ENCODE data around the gene SRSF1.

Gene SRSF1

GRCh38 chr17:57982452-57983170 lies 24.4 kb downstream of the SRSF1 start:
- Histone ChIP-seq H3K4me3 (ENCODE audit: low read depth, low read length) (no peak overlapping the region), H3K9me3 (ENCODE audit: insufficient read depth, low read depth, low read length) (no peaks in the 10 kb centered on the region), H3K4me2 (ENCODE audit: low read length) (no peak overlapping the region), H2BK5ac (ENCODE audit: low read depth, low read length, poor library complexity) (no peak overlapping the region), H3K79me1 (ENCODE audit: low read length) (peaks cover 8% of the 10 kb centered on the region), H3K36me3 (ENCODE audit: control insufficient read depth in 1 of 2, insufficient read depth in 2 of 2, low read length in 2 of 2) (peaks cover 16% of the 10 kb centered on the region in 2 experiments), H2BK12ac (ENCODE audit: low read length) (no peak overlapping the region), H4K8ac (ENCODE audit: low read depth, low read length) (no peak overlapping the region), H3K14ac (ENCODE audit: low read length) (no peak overlapping the region), H2AK5ac (ENCODE audit: low read length) (no peak overlapping the region), H3K18ac (ENCODE audit: low read length) (no peak overlapping the region), H4K91ac (ENCODE audit: low read depth, low read length) (no peak overlapping the region), H2BK120ac (ENCODE audit: insufficient read depth, low read length, poor library complexity) (no peak overlapping the region), H3K27ac (ENCODE audit: low read depth, low read length) (no peak overlapping the region), H3K4ac (ENCODE audit: low read depth, low read length) (no peak overlapping the region), H3K23ac (ENCODE audit: low read length) (no peak overlapping the region), H3K79me2 (ENCODE audit: control insufficient read depth, insufficient read depth, low read length, poor library complexity) (peaks cover 8% of the 10 kb centered on the region), H4K12ac (ENCODE audit: low read depth, low read length) (no peak overlapping the region), H2AFZ (ENCODE audit: insufficient read depth, low read length, poor library complexity) (no peak overlapping the region), H3K27me3 (ENCODE audit: insufficient read depth, low read length) (no peaks in the 10 kb centered on the region), H3K4me1 (ENCODE audit: control insufficient read depth in 1 of 2, insufficient read depth in 2 of 2, low read length in 2 of 2) (no peaks in the 10 kb centered on the region), H3K9ac (ENCODE audit: low read length) (no peak overlapping the region)
- no CpG with 5 or more reads among the region's 14 CpGs for WGBS (ENCODE audit: extremely low coverage, insufficient coverage, insufficient read length)
- no peak for DNase-seq

GRCh38 chr17:57980522-57980921 lies 26.5 kb downstream of the SRSF1 start:
- Histone ChIP-seq H3K4me1 (ENCODE audit: control insufficient read depth in 1 of 2, insufficient read depth in 2 of 2, low read length in 2 of 2) (no peaks in the 10 kb centered on the region), H3K79me2 (ENCODE audit: control insufficient read depth, insufficient read depth, low read length, poor library complexity) (no peaks in the 10 kb centered on the region), H3K4ac (ENCODE audit: low read depth, low read length) (no peak overlapping the region), H3K79me1 (ENCODE audit: low read length) (no peaks in the 10 kb centered on the region), H3K9me3 (ENCODE audit: insufficient read depth, low read depth, low read length) (no peaks in the 10 kb centered on the region), H3K14ac (ENCODE audit: low read length) (no peak overlapping the region), H3K9ac (ENCODE audit: low read length) (no peak overlapping the region), H3K23ac (ENCODE audit: low read length) (no peak overlapping the region), H2BK120ac (ENCODE audit: insufficient read depth, low read length, poor library complexity) (no peak overlapping the region), H2BK12ac (ENCODE audit: low read length) (no peak overlapping the region), H4K12ac (ENCODE audit: low read depth, low read length) (no peak overlapping the region), H3K27me3 (ENCODE audit: insufficient read depth, low read length) (no peaks in the 10 kb centered on the region), H4K8ac (ENCODE audit: low read depth, low read length) (no peak overlapping the region), H2BK5ac (ENCODE audit: low read depth, low read length, poor library complexity) (no peak overlapping the region), H3K4me2 (ENCODE audit: low read length) (no peak overlapping the region), H3K18ac (ENCODE audit: low read length) (no peak overlapping the region), H3K27ac (ENCODE audit: low read depth, low read length) (no peak overlapping the region), H4K91ac (ENCODE audit: low read depth, low read length) (no peak overlapping the region), H3K4me3 (ENCODE audit: low read depth, low read length) (no peak overlapping the region), H3K36me3 (ENCODE audit: control insufficient read depth in 1 of 2, insufficient read depth in 2 of 2, low read length in 2 of 2) (peaks cover 26 to 28% of the 10 kb centered on the region in 2 experiments), H2AFZ (ENCODE audit: insufficient read depth, low read length, poor library complexity) (no peak overlapping the region), H2AK5ac (ENCODE audit: low read length) (no peak overlapping the region)
- WGBS (ENCODE audit: extremely low coverage, insufficient coverage, insufficient read length) = no CpG with 5 or more reads among the region's 4 CpGs
- DNase-seq = no peak

GRCh38 chr17:57979076-57979475 lies 28.0 kb downstream of the SRSF1 start:
- Histone ChIP-seq H3K14ac (ENCODE audit: low read length) (no peak overlapping the region), H3K9me3 (ENCODE audit: insufficient read depth, low read depth, low read length) (no peaks in the 10 kb centered on the region), H3K4me1 (ENCODE audit: control insufficient read depth in 1 of 2, insufficient read depth in 2 of 2, low read length in 2 of 2) (no peaks in the 10 kb centered on the region), H3K79me1 (ENCODE audit: low read length) (no peaks in the 10 kb centered on the region), H4K8ac (ENCODE audit: low read depth, low read length) (no peak overlapping the region), H4K12ac (ENCODE audit: low read depth, low read length) (no peak overlapping the region), H3K9ac (ENCODE audit: low read length) (no peak overlapping the region), H3K4ac (ENCODE audit: low read depth, low read length) (no peak overlapping the region), H3K27ac (ENCODE audit: low read depth, low read length) (no peak overlapping the region), H2BK5ac (ENCODE audit: low read depth, low read length, poor library complexity) (no peak overlapping the region), H2BK12ac (ENCODE audit: low read length) (no peak overlapping the region), H3K23ac (ENCODE audit: low read length) (no peak overlapping the region), H4K91ac (ENCODE audit: low read depth, low read length) (no peak overlapping the region), H3K36me3 (ENCODE audit: control insufficient read depth in 1 of 2, insufficient read depth in 2 of 2, low read length in 2 of 2) (peaks cover 30 to 37% of the 10 kb centered on the region in 2 experiments), H3K4me2 (ENCODE audit: low read length) (no peak overlapping the region), H3K18ac (ENCODE audit: low read length) (no peak overlapping the region), H3K4me3 (ENCODE audit: low read depth, low read length) (no peak overlapping the region), H2BK120ac (ENCODE audit: insufficient read depth, low read length, poor library complexity) (no peak overlapping the region), H2AFZ (ENCODE audit: insufficient read depth, low read length, poor library complexity) (no peak overlapping the region), H3K27me3 (ENCODE audit: insufficient read depth, low read length) (no peaks in the 10 kb centered on the region), H2AK5ac (ENCODE audit: low read length) (no peak overlapping the region), H3K79me2 (ENCODE audit: control insufficient read depth, insufficient read depth, low read length, poor library complexity) (no peaks in the 10 kb centered on the region)
- no peak for DNase-seq
- WGBS (ENCODE audit: extremely low coverage, insufficient coverage, insufficient read length) = no CpG with 5 or more reads among the region's 1 CpG

DNA sequence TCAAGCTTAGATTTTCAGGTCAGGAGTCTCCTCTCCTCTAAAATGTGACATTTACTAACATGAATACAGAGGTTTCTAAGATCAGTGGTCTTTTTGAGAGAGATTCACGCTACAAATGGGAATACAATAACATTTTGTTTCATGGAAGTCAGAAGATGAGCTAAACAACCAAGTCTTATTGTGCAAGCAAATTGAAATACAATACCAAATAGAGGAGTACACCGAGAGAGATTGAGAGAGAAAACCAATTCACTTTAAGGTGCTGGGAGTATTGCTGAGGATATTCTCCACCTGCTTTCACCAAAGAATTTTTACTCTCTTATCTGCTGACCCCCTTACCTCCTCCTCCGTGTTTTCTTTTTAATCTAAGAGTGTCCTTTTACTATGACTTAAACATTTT lies 30.5 kb downstream of the SRSF1 start:
- no peak overlapping the region for H3K4me3 ChIP-seq (ENCODE audit: low read depth, low read length)
- no peak overlapping the region for H4K8ac ChIP-seq (ENCODE audit: low read depth, low read length)
- H3K27me3 ChIP-seq (ENCODE audit: insufficient read depth, low read length) = no peaks in the 10 kb centered on the region
- no peak for DNase-seq
- H2BK120ac ChIP-seq (ENCODE audit: insufficient read depth, low read length, poor library complexity) = no peak overlapping the region
- no peak overlapping the region for H4K91ac ChIP-seq (ENCODE audit: low read depth, low read length)
- no peak overlapping the region for H3K4me2 ChIP-seq (ENCODE audit: low read length)
- H3K14ac ChIP-seq (ENCODE audit: low read length) = no peak overlapping the region
- no peak overlapping the region for H2BK5ac ChIP-seq (ENCODE audit: low read depth, low read length, poor library complexity)
- H3K79me2 ChIP-seq (ENCODE audit: control insufficient read depth, insufficient read depth, low read length, poor library complexity) = no peaks in the 10 kb centered on the region
- H3K9me3 ChIP-seq (ENCODE audit: insufficient read depth, low read depth, low read length) = no peaks in the 10 kb centered on the region
- no peak overlapping the region for H3K23ac ChIP-seq (ENCODE audit: low read length)
- no peak overlapping the region for H4K12ac ChIP-seq (ENCODE audit: low read depth, low read length)
- no peak overlapping the region for H3K4ac ChIP-seq (ENCODE audit: low read depth, low read length)
- no peak overlapping the region for H2AK5ac ChIP-seq (ENCODE audit: low read length)
- H3K79me1 ChIP-seq (ENCODE audit: low read length) = no peaks in the 10 kb centered on the region
- H3K27ac ChIP-seq (ENCODE audit: low read depth, low read length) = no peak overlapping the region
- no peaks in the 10 kb centered on the region for H3K4me1 ChIP-seq (ENCODE audit: control insufficient read depth in 1 of 2, insufficient read depth in 2 of 2, low read length in 2 of 2)
- no peak overlapping the region for H3K9ac ChIP-seq (ENCODE audit: low read length)
- H3K18ac ChIP-seq (ENCODE audit: low read length) = no peak overlapping the region
- H3K36me3 ChIP-seq (ENCODE audit: control insufficient read depth in 1 of 2, insufficient read depth in 2 of 2, low read length in 2 of 2) = peaks cover 28 to 38% of the 10 kb centered on the region in 2 experiments
- H2BK12ac ChIP-seq (ENCODE audit: low read length) = no peak overlapping the region
- no peak overlapping the region for H2AFZ ChIP-seq (ENCODE audit: insufficient read depth, low read length, poor library complexity)
- no CpG with 5 or more reads among the region's 3 CpGs for WGBS (ENCODE audit: extremely low coverage, insufficient coverage, insufficient read length)

Data from trophoblast cell (in vitro differentiated cells and primary cell).